CD4-positive, alpha-beta T cell treated with Interleukin-4 for 1 hour (primary cell): ENCODE results near the gene NEK3.
"Not testable (repeated sequence)": the region's sequence is repeated elsewhere in the genome, so short reads cannot be mapped to it uniquely, and the experiment has no call there.

Source experiments
- DNase-seq, 2 donors: peaks; one replicate each; pipeline ENCODE4 v3.0.0-alpha.2; 2020 to 2022

The NEK3 gene

DNA sequence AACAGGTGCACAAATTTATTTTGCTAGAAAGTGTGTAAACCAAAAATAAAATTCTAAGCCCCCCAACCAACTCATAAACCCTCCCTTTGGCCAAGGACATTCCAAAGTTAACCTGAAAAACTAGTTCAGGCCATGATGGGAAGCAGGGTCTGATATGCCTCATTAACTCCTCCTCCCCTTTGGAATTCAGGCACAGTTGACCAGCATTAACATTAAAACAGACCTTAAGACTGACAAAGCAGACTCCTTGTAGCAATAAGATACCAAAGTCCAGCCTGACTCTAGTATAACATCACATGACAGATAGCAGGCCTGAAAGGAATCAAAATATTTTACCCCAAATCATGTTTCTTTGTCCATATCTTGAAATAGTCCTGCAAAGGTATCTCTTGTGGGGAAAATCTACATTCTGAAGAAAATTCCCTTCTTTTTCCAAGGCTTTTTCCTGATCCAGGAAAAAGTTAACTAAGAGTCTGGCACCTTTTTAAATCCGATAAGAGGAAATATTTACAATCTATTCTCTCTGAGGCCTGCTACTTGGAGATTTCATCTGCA lies 50.2 kb downstream of the NEK3 start:
- no peak for DNase-seq

DNA sequence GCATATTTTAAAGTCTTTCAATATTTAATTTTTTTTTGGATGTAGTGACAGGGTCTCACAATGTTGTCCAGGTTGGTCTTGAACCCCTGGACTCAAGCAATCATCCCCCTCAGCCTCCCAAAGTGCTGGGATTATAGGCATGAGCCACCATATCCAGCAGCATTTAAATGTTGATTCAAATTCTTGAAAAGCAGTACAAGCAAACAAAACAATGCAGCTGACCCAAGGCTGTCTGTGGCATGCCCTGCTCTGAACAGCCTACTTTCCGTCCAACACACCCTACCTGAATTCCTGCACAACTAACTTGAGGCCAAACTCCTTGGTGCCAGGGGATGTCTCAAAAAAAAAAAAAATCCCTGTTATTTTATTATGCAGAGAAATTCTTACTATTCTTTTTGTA lies 53.6 kb downstream of the NEK3 start:
- DNase-seq: no peak

GRCh38 chr13:52104624-52105023 lies 54.8 kb downstream of the NEK3 start:
- no peak for DNase-seq

DNA sequence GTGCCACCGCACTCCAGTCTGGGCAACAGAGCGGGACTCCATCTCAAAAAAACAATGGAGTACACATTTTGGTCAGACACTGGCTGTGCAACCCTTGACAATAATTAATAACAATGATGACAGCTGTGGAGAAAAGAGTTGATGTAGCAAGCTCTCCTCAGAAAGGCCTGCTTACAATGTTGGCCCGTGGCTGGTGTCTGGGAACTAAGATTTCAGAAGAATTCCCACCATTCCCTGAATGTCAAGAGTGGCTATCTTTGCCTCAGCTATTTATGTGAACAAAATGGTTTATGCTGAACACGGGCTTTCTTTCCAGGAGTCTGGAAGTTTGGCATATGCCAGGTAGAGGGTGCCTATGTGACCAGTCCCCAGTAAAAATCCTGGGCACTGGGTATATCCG lies 56.0 kb downstream of the NEK3 start:
- no peak for DNase-seq

- not testable (repeated sequence) for DNase-seq
Observed at GRCh38 chr13:52102423-52102822, 57.0 kb downstream of the NEK3 start.

DNA sequence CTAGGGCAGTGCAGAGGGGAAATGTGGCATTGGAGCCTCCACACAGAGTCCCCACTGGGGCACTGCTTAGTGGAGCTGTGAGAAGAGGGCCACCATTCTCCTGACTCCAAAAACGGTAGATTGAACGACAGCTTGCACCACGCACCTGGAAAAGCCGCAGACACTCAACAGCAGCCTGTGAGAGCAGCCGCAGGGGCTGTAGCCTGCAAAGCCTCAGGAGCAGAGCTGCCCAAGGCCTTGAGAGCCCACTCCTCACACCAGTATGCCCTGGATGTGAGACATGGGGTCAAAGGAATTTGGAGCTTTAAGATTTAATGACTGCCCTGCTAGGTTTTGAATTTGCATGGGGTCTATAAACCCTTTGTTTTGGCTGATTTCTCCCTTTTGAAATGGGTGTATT lies 62.2 kb downstream of the NEK3 start:
- DNase-seq: no peak

- no peak for DNase-seq
Observed at GRCh38 chr13:52096748-52097147, 62.6 kb downstream of the NEK3 start.

DNA sequence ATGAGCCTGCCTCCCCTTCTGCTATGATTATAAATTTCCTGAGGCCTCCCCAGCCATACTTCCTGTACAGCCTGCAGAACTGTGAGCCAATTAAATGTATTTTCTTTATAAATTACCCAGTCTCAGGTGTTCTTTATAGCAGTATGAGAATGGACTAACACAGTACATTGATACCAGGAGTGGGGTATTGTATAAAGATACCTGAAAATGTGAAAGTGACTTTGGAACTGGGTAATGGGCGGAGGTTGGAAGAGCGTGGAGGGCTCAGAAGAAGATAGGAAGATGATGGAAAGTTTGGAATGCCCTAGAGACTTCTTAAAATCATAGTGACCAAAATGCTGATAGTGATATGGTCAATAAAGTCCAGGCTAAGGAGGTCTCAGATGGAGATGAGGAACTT lies 63.3 kb downstream of the NEK3 start:
- DNase-seq: no peak

DNA sequence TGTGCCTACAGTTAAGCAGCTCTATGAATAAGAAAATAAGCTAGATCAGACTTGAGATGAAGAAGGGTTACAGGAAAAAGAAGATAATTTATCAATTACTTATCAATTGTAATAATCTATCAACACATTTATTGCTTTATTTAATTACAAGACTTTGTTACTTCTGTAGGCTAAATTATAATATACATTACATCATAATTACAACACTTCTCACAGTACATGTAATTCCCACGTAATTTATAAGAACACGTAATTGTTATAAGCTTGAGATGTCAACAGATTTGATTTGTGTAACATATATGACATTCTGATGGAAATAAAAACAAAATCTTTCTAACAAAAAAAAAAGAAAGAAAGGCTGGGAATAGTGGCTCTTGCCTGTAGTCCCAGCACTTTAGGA lies 67.3 kb downstream of the NEK3 start:
- no peak for DNase-seq

DNA sequence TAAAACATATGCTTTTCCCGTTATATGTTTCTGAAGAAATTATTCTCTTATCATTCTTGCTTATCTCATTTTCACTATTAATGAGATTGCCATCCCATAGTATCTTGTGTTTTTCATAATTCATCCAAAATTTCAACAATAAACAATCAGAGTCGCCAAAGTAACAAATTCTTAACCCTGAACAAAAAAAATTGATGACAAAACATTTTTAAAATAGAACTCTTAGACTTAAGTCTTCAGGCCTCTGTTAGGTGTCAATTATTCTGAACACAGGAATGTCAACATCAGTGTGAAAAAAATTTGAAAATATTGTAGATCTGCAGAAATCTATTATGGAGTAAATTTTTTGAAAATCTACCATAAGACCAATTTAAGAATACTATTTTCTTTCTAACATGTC lies 67.9 kb downstream of the NEK3 start:
- DNase-seq: no peak

DNA sequence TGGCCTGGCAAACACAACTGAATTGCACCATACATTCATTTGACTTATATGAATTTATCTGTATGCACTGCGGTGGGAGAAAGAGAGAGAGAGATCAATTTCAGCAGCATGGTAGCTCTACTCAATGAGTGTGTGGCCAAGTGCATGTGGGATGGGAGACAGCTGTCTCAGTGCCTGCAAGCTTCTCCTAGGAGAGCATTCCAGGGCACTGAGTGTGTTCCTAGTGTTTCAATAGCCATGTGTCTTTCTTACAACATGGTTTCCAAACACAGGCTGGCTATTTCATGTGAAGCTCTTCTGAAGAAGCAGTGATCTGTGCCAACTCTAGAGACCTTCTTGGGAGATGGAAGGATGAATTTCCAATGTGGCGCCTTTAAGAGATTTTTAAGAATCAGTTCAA lies 74.0 kb downstream of the NEK3 start:
- no peak for DNase-seq

DNA sequence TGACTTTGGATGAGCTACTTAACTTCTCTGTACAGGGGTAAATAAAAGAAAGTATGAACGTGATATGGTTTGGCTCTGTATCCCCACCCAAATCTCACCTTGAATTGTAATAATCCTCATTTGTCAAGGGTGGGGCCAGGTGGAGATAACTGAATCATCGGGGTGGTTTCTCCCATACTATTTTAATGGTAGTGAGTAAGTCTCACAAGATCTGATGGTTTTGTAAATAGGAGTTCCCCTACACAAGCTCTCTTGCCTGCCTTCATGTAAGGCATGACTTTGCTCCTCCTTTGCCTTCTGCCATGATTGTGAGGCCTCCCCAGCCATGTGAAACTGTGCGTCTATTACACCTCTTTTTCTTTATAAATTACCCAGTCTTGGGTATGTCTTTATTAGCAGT lies 74.4 kb downstream of the NEK3 start:
- DNase-seq: not testable (repeated sequence)
